SHP77 (cell line): ENCODE results near the gene CASK.

Experiments
- DNase-seq, 2 experiments: peaks; one replicate each; lab custom pipeline; 2025; lab: John Stamatoyannopoulos, UW

Gene CASK

DNA sequence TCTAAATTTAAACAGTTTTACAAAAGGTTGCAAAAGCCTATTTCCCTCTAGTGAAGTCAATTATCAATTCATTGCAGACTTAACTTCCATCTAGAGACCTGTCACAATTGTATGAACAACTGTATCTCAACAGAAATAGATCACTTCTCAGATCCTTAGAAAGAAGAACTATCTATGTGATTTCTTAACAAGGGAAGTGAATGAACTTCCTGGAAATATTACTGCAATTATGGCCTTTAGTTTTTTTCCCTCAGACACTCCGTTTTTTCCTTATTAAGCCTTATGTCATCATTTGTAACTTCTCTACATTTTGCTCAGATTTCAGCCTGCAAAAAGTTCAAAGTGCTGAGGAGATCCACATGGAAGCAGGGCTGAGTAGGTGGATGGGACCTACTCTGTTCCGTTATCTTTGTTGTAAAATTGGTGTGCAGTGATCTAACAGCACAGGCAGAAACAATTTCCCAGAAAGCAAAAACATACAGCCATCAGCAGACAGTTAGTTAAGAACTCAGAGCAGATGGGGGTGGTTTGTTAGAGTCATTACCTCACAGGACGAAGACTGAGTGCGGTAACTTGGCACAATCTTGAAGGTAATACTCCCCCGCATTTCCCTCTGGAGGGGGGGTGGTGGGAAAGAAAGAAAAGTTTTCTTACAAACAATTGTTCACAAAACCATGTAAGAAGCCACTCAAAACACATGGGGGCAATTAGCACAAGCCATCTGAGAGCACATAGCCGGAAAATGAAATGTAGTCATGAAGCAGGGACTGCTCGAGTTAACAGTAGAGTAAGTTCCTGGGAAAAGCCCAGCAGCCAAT, 363.9 kb downstream of the CASK start:
- DNase-seq = no peak

DNA sequence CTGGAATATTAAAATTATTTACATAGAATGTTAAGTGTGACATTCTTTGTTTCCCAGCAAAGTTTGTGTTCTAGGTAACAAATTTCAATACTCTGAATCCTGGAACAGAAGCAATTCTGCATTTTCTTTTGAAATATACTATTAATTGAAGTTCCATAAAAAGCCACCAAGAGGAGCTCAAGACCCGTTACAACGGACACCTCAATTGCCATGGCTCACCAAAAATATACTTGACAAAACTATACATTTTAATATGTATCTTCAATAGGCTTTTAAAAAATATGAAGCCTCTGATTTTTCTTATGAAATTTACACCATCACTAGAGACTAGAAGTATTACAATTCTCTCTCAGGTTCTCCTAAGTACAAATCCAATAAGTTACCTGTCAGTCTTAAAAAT, 364.8 kb downstream of the CASK start:
- no peak for DNase-seq

GRCh38 chrX:41556958-41557357, 366.4 kb downstream of the CASK start:
- no peak for DNase-seq

GRCh38 chrX:41553688-41554087, 369.7 kb downstream of the CASK start:
- DNase-seq = no peak

DNA sequence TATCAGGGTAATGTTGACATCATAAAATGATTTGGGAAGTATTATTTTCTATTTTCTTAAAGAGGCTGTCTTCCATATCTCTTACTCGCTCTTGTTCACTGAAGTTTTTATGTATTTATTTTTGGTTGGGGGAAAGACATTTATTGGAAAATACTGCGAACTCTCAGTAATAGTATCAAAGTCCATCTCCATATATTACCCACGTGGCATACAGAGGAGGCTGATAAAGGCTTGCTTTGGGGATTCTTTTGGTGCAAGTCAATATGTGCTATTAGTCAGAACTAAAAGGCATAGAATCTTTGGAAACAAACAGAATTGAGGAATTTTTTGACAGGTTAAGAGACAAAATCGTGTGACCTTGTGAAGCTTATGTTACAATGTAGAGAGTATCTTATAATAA, 374.9 kb downstream of the CASK start:
- no peak for DNase-seq

DNA sequence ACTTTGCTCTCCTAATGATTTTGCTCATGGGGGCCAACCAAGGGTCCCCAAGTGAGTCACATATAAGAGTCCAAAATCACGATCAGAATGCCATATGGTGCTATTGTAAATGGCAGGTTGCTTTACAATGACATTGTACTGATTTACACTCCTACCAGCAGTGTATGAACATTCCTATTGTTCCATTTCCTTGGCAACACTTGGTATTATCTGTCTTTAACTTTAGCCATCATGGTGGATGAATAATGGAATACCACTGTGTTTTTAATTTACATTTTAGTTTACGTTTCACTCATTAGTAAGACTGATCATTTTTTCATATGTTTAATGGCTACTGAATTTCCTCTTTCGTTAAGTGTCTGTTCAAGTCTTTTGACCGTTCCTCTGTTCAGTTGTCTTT, 379.7 kb downstream of the CASK start:
- DNase-seq = no peak

- no peak for DNase-seq
Observed at GRCh38 chrX:41543025-41543424, 380.3 kb downstream of the CASK start.

- DNase-seq = no peak
Observed at GRCh38 chrX:41542536-41542935, 380.8 kb downstream of the CASK start.

DNA sequence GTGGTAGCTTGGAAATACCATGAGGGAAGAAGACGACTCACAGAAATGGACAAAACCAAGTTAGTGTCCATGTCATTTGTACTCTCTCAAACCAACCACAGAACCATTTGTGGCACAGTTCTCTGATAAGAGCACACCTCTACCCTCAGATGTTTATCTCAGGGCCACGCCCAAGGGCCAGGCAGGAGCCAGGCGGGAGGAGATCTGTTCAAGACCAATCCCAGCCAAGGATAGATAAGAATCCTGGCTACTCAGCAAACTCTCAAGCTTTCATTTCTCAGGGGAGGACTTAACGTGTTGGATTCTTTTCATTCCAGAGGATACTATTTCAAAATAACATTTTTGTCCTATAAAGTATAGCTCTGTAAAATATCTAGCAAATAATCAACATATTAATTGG, 381.2 kb downstream of the CASK start:
- no peak for DNase-seq

- DNase-seq = no peak
Observed at GRCh38 chrX:41541386-41541785, 382.0 kb downstream of the CASK start.

- DNase-seq = no peak
Observed at GRCh38 chrX:41538707-41539106, 384.6 kb downstream of the CASK start.

GRCh38 chrX:41530085-41530484, 393.3 kb downstream of the CASK start:
- DNase-seq = no peak

- DNase-seq = no peak
Observed at GRCh38 chrX:41529221-41529620, 394.1 kb downstream of the CASK start.

DNA sequence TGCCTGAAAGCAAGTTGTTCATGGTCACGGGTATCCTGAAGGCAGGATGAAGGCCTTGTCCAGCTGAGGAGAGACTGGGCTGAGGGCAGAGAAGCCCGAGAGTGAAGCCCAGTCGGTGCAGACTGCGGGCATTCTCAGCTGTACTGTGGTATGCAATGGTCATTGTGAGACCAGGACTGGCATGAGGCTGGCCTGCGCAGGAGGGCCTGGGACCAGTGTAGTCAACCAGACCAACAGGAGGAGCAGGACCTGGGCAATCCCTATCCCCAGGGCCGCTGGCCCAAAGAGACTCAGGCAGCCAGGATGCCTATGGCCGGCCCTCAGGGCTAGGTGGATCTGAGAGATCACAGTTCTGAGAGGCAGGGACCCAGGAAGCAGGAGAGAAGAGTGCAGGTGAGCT, 394.6 kb downstream of the CASK start:
- no peak for DNase-seq

- DNase-seq = no peak
Observed at GRCh38 chrX:41526925-41527324, 396.4 kb downstream of the CASK start.

- no peak for DNase-seq
Observed at GRCh38 chrX:41526271-41526670, 397.1 kb downstream of the CASK start.

GRCh38 chrX:41522671-41523070, 400.7 kb downstream of the CASK start:
- no peak for DNase-seq

DNA sequence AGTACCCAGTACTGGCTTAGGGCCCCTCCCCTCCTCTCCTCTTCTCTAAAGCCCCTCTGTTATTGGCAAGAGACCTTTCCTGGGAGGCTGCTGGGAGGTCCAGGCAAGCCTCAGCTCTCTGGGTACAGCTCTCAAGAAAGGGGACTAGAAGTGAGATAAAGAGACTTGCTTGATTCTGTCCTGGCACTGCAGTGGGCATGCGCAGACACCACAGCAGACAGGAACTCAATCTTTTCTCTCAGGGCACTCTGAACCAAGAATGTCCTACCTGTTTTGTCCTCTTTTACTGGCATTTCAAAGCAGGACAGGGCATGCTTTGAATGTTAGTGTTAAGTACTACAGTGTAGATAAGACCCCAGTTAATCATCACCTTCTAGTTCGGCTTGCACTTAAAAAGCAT, 401.3 kb downstream of the CASK start:
- no peak for DNase-seq

GRCh38 chrX:41519468-41519867, 403.9 kb downstream of the CASK start:
- DNase-seq = no peak

- no peak for DNase-seq
Observed at GRCh38 chrX:41518841-41519220, 404.5 kb downstream of the CASK start.

- DNase-seq = no peak
Observed at GRCh38 chrX:41518127-41518840, 405.1 kb downstream of the CASK start.

DNA sequence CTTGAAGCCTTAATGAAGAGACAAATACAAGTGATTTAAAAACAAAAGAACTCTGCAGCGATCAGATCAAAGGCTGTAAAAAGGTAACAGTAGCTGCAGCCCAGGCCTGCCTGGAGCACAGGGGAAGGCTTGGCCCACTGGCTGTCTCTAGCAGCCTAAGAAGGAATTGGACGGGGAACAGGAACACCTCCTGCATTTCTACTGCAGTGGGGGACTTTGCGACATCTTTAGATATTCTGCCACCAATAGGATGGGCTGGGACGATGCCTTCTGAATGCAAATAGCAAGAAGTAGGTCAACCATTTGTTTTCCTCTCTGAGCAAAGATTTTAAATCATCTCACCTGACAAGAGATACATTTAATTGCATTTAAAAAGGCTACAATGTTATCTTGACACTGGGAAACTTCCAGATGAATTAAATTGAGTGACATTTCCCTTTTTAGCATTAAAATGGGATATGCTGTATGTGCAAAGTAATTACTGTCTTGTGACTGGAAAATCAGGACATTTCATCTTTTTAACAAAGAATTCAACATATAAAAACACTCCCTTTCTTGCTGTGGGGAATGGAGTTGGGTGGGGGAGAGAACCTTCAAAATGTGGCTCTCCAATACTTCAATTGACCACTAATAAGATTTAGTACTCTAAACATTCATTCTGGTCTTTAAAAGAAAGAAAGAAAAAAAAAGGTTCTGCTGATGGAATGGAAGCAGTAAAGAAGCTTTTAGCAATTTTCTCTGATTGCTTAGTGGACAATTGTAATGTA, 406.2 kb downstream of the CASK start:
- DNase-seq = no peak

GRCh38 chrX:41516456-41516855, 406.9 kb downstream of the CASK start:
- no peak for DNase-seq
